HG03565 (cell line): ENCODE measurements around the gene MEN1.

Source experiments
- ATAC-seq: cut with Tn5 transposase; IDR thresholded peaks from one replicate; pipeline ENCODE4 v1.9.1; 2021; ENCODE audit warnings: mild to moderate bottlenecking, moderate library complexity; ENCODE audit not compliant: unreplicated experiment

The MEN1 gene

DNA sequence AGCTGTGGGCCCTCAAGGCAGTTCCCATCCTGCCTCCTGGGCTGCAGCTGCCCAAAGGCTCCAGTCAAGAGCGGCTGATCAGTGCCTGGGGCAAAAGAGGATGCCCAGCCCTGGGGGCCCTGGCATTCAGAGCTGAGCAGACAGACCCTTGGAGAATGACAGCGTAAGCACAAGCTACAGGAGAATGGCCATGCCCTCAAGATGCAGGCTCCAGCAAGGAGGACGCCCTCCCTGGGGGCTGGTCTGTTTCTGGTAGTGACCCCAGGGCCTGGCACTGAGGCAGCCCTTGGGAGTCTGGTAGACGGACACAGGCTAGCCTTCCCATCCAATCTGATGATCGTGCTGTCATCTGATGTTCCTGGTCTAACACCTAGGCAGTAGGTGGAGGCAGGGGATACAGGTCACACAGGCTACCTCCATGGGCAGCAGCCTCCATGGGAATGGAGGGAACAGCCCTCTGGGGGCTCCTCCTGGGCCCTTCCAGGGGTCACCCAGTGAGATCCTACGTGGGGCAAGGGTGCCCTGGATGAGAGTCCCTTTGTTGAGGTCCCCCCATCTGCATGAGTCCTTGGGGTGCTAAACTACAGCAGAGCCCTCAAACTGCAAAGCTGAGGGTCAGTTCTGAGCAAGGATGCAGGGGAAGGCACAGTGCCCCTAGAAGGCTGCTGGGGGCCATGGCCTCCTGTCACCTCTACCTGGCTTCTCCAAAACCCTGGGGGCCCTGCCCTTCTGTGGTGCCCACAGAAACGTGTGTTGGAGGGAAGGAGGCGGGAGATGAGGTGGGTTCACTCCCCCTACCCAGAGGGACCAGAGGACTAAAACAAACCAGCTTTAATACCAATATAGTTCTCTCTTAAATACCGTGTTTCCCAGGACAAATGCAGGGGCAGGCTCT is 21.8 kb downstream of the MEN1 start:
- no peak for ATAC-seq

DNA sequence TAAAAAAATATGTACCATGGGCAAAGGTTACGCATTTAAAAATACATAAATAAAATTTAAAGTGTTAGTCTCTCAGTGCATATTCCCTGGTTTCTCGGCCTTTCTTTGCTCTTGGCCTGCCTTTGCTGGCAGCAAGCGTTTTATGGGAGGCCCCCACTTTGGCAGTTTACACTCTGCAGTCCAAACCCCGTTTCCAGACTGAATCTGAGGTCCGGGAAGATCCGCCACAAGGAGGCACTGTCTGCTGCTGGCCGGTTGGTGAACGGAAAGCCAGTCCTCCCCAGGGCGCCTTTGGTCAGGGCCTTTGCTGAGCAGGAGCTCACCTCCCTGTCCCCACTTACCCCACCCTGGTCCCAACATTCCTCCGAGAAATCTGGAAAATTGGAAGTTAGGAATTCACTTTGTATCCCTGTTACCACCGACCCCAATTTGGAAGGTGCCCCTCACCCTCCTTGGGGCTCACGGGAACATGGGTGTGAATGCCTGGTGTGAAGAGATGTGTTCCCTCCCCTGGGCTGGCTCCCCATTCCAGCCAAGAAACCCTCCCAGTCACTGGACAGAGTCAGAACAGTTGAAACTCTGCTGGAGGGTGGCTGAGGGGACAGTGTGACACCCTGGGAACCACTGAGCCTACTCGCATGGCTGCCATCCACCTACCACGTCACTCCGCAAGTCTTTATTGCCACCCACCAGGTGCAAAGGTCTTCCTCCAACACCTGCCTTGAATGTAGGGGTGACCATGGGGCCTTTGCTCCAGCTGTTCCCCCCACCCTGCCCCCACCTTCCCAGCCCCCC is 22.6 kb downstream of the MEN1 start:
- no peak for ATAC-seq

GRCh38 chr11:64786308-64786707 is 24.0 kb downstream of the MEN1 start:
- no peak for ATAC-seq

DNA sequence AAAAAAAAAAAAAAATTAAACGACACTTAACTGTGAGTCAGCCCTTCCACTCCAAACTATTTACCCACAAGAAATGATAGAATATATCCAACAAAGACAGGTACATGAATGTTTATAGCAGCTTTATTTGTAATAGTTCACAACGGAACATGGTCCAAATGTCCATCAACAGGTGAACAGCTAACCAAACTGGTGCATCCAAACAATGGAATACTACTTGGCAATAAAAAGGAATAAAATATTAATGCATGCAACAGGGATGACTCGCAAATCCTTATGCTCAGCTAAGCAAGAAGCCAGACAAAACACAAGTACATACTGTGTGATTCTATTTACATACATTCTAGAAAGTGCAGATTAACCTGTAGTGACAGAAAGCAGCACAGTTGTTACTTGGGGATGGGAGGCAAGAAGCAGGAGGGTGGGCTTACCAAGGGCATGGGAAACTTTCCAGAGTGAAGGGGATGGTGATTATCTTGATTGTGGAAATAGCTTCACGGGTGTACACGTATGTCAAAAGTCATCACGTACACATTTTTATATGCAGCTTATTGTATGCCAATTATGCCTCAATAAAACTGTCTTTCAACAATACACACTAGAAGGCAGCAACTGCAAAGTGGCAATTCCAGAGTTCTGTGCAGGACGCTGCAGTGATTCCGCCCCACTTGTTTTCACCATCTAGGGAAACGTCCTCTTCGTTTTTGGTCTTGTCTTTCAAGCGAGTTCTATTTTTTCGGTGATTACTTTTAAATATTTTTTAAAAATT is 25.4 kb downstream of the MEN1 start:
- no peak for ATAC-seq

DNA sequence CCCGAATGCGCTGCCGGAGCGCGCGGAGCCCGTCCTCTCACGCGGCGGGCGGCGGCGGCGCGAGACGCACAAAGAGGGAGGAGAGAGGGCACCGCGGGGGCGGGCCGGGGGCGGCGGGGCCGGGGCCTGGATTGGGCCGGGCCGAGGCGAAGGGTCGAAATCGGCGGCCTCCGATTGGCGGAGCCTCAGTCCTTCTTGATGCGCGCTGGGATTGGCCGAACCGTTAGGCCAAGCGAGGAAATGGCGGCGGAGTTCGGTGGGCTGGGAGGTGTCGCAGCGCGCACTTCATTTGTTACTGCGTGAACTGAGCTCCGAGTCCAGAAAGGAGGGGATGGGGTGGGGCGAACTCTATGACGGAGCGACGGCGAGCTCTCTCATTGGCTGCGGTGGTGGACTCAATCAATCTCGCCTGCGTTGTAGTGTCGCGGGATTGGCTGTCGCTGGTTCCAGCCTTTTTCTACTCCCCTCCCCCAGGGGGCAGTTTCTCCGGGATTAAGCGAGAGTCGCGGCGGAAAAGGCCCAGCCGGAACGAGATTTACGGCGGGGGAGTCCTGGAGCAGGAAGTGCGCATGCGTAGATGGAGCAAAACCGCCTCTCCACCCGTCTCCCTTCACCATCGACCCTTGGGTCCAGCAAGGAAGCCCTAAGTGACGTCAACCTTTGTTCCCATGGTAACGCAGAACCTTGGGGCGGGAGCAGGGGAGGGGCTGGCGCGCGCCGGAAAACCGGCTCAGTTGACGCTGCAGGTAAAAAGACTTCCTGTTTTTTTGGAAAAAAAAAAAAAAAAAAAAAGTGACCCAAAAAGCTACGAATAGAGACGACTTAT is 31.7 kb downstream of the MEN1 start, which contains the start of gene SF1:
TSS of gene SF1 (minus strand) at position 70 of the 826 bp plus-strand sequence. CDS start 150 bp downstream, outside the sequence.
- ATAC-seq = peak; percentile 66

GRCh38 chr11:64778223-64778472 is 32.2 kb downstream of the MEN1 start:
- ATAC-seq = no peak

- no peak for ATAC-seq
These were observed 32.7 kb downstream of the MEN1 start for GRCh38 chr11:64777449-64778222.

GRCh38 chr11:64776875-64777274 is 33.5 kb downstream of the MEN1 start:
- ATAC-seq = no peak

GRCh38 chr11:64776425-64776824 is 33.9 kb downstream of the MEN1 start:
- no peak for ATAC-seq

DNA sequence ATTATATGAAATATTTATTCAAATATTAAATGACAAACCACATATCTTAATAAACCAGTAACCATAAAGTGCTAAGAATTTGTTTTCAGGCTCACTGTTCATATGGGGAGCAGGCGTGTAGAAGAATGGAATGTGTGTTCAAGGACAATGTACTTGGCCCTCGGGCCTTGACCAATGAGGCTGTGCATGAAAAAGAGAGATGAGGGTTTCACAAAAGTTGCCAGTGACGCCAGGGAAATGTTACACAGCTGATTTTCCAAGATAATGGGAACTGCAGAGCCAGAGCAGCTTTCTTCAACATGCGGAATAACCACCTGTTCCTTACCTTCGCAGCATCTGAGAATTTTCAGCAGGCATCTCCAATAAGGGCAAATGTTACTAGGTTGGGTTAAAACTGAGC is 36.2 kb downstream of the MEN1 start:
- no peak for ATAC-seq

DNA sequence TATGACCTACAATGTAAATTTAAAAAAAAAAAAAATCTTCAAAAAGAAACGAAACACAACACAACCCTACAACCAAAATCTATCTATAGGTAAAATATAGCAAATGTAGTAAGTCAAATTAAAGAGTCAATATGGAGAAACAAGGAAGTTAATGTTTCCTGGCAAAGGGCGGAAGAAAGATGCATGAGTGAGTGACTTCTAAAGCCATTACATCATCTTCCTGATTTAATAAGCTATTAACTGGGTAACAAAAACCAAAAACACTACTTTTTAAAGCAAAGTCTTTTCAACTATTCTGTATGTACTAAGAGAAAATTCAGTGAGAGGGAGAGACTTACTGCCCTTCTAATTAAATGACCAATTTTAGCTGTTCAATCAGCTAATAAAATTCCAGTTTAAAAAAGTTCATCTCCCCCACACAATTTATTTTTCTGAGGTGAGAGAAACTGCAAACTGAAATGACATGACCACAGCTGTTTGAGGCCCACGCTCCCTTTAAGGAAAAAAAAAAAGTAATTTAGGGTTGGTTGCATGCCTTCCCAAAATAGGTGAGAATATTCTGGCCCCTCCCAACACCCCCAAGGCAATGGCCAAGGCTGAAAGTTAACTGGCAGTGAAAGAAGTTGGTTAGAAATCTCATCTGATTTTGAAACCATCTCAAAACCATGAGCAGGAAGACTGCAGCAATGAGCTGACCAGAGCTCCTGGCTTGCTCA is 37.9 kb downstream of the MEN1 start:
- ATAC-seq = no peak

GRCh38 chr11:64771861-64772260 is 38.5 kb downstream of the MEN1 start:
- no peak for ATAC-seq

DNA sequence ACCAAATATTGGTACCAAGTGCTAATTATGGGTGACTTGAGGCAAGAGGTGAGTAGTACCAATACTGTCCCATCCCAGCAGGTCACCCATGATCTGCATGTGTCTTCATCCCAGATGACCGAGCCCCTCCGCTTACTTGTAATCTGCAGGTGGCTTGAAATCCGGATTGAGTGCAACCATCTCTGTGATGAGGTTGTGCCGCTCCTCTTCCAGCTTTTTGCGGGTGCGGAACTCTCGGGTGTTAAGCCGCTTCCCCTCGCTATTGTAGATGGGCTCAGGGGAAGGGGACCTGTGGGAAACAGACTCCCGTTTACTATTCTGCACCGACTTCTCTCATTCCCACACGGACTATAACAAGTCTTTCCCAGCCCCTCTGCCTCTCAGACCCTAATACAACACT is 40.2 kb downstream of the MEN1 start:
- ATAC-seq = no peak

DNA sequence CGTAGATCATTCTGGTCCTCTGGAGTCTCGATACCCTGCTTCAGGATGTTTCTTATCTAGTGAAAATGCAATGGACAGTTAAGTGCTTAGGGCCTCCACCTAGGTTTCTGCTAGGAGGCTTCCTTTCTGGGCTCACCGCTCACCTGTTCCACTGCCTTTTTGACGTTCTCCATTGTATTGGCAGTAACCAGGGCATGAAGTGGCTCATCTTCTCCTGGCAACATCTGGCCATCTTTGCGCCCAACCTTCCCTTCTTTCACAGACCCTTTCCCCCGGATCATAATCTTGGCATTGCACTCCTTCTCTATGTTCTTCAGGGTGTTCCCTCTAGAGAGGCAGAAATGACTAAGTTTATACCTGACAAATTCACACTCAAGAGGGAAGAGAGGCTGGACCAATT is 41.1 kb downstream of the MEN1 start:
- no peak for ATAC-seq

- ATAC-seq = no peak
These were observed 42.1 kb downstream of the MEN1 start for GRCh38 chr11:64768300-64768694.

DNA sequence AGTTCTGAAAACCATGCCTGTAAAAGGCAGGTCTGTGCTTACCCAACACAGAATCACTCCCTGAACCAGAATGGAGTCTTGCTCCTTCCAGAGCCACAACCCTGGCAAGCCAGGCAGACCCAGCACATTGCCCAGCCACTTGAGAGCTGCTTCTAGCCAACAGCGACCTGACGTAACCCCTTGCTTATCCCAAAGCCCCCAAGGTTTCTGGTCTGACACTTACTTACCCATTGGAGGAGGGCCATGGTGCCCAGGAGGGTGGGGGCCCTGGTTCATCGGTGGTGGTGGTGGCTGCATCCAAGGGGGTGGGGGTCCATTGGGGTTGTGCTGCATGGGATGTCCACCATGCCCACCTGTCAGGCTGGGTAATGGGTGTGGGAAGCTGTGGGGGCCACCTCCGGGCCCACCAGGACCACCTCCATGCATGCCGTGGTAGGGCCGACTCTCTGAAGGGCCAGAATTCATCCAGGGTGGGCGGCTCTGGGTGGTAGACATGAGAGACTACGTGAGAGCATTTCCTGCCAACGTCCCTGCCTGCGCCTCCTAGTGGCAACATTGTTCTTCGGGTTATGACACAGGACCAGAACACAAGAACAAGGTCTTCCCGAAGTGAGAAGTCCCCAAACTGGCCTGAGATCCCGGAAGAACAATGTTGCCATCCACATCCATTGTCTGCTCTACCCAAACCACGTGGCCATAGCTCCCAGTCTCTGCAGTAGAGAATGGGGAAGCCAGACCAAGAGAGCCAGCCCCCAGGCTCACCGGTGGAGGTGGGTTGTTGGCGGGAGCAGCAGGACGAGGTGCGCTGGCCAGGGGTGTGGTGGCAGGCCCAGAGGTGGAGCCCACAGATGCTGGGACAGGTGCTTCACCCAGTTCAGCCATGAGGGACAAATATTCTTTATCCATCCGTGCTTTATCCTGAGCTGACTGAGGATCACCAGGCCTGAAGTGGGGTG is 42.7 kb downstream of the MEN1 start:
- ATAC-seq = no peak

DNA sequence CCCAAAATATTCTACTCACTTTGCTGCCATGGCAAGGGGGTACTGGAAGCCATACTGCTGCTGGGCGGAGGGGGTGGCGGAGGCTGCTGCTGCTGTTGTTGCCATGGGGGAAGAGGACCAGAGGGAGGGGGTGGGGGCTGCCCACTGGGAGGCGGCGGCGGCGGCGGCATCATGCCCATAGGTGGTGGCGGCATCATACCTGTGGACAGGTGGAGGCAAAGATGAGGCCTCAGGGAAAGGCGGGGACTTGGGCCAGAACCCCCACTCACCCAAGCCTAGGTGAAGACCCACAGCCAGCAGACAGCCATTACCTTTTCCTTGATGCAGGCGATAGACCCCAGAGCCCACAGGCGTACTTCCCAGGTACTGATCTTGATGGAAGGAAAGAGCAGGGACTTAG is 43.5 kb downstream of the MEN1 start:
- ATAC-seq = no peak
